Mesodermal cell (in vitro differentiated cells): ENCODE results near the gene MAP1LC3A.
A peak's percentile ranks its signal among the peaks of the same experiment; 100 is the strongest.
"Not testable (repeated sequence)": the region's sequence is repeated elsewhere in the genome, so short reads cannot be mapped to it uniquely, and the experiment has no call there.

ENCODE experiments used
- H3K27ac ChIP-seq: 2 replicates; pipeline ENCODE4 v1.7.0; 2013; ENCODE audit warnings: mild to moderate bottlenecking, low read depth, low read length, moderate library complexity; ENCODE audit not compliant: severe bottlenecking
- H3K36me3 ChIP-seq: 2 replicates; pipeline ENCODE4 v1.7.1; 2013; ENCODE audit warnings: mild to moderate bottlenecking, low read length, moderate library complexity; ENCODE audit not compliant: control insufficient read depth, insufficient read depth
- H3K4me1 ChIP-seq: one replicate; pipeline ENCODE4 v1.7.1; 2013; ENCODE audit warnings: mild to moderate bottlenecking, low read length; ENCODE audit not compliant: insufficient read depth, control insufficient read depth, poor library complexity, severe bottlenecking
- H3K4me3 ChIP-seq: 2 replicates; pipeline ENCODE4 v1.7.0; 2013; ENCODE audit warnings: low read length, control low read depth, mild to moderate bottlenecking; ENCODE audit not compliant: insufficient read depth, poor library complexity, severe bottlenecking; ENCODE audit errors: extremely low read depth
- H3K9me3 ChIP-seq: 2 replicates; pipeline ENCODE4 v1.7.1; 2013; ENCODE audit warnings: mild to moderate bottlenecking, low read length, moderate library complexity; ENCODE audit not compliant: control insufficient read depth
- WGBS, 2 experiments: methylation state at CpG; one replicate each; pipeline ENCODE4 v1.1.5; 2013; ENCODE audit warnings: missing lambda C conversion rate in 2 of 2; ENCODE audit not compliant: insufficient coverage in 2 of 2; 5-methylcytosine and 5-hydroxymethylcytosine counted together

The MAP1LC3A gene

GRCh38 chr20:34517114-34517505 lies 41.4 kb upstream of the MAP1LC3A start:
- H3K36me3 ChIP-seq: peaks cover 50% of the 10 kb centered on the region
- peaks cover 7% of the 10 kb centered on the region for H3K4me1 ChIP-seq
- H3K4me3 ChIP-seq: peak overlapping the region; percentile 84
- H3K9me3 ChIP-seq: no peaks in the 10 kb centered on the region
- no peak overlapping the region for H3K27ac ChIP-seq
- WGBS, 2 experiments: no CpG with 5 or more reads among the region's 3 CpGs

- H3K36me3 ChIP-seq: peaks cover 50% of the 10 kb centered on the region
- H3K4me3 ChIP-seq, H3K27ac ChIP-seq, H3K9me3 ChIP-seq: not testable (repeated sequence)
- peaks cover 16% of the 10 kb centered on the region for H3K4me1 ChIP-seq
- 87 to 95% methylated on average over 4 to 6 of the region's 7 CpGs for WGBS, 2 experiments
Measured at GRCh38 chr20:34518863-34519262, 39.7 kb upstream of the MAP1LC3A start.

- Histone ChIP-seq H3K4me1 (peaks cover 21% of the 10 kb centered on the region), H3K36me3 (peaks cover 50% of the 10 kb centered on the region)
- H3K27ac ChIP-seq, H3K9me3 ChIP-seq, H3K4me3 ChIP-seq: not testable (repeated sequence)
- WGBS, 2 experiments: 90 to 100% methylated on average over 8 of the region's 10 CpGs
Measured at GRCh38 chr20:34519841-34520240, 38.7 kb upstream of the MAP1LC3A start.

- no peaks in the 10 kb centered on the region for H3K9me3 ChIP-seq
- no peak overlapping the region for H3K4me3 ChIP-seq
- H3K4me1 ChIP-seq: peaks cover 44% of the 10 kb centered on the region
- H3K36me3 ChIP-seq: peaks cover 64% of the 10 kb centered on the region
- WGBS, 2 experiments: 63 to 66% methylated on average over 12 to 14 of the region's 17 CpGs
- H3K27ac ChIP-seq: peak overlapping the region; percentile 43
Measured at GRCh38 chr20:34522969-34523871, 35.3 kb upstream of the MAP1LC3A start.

GRCh38 chr20:34524426-34524825 lies 34.1 kb upstream of the MAP1LC3A start:
- Histone ChIP-seq H3K9me3 (no peaks in the 10 kb centered on the region), H3K4me3 (no peak overlapping the region), H3K4me1 (peaks cover 46% of the 10 kb centered on the region), H3K27ac (no peak overlapping the region), H3K36me3 (peaks cover 64% of the 10 kb centered on the region)
- 90 to 98% methylated on average over 10 to 11 of the region's 11 CpGs for WGBS, 2 experiments

GRCh38 chr20:34525342-34525708 lies 33.2 kb upstream of the MAP1LC3A start:
- H3K27ac ChIP-seq: peak overlapping the region; percentile 80
- WGBS, 2 experiments: 95 to 97% methylated on average over 6 to 7 of the region's 7 CpGs

GRCh38 chr20:34525709-34526416 lies 32.7 kb upstream of the MAP1LC3A start:
- peaks cover 46% of the 10 kb centered on the region for H3K4me1 ChIP-seq
- no peaks in the 10 kb centered on the region for H3K9me3 ChIP-seq
- no peak overlapping the region for H3K4me3 ChIP-seq
- H3K27ac ChIP-seq: peak overlapping the region; percentile 80
- 80 to 91% methylated on average over 9 to 14 of the region's 14 CpGs for WGBS, 2 experiments
- H3K36me3 ChIP-seq: peaks cover 71% of the 10 kb centered on the region

More at GRCh38 chr20:34525342-34525708, 33.2 kb upstream of the MAP1LC3A start:
- Histone ChIP-seq H3K4me3 (no peak overlapping the region), H3K9me3 (no peaks in the 10 kb centered on the region), H3K4me1 (peaks cover 46% of the 10 kb centered on the region), H3K36me3 (peaks cover 68% of the 10 kb centered on the region)

- 100% methylated on average over 1 to 2 of the region's 5 CpGs for WGBS, 2 experiments
Measured at GRCh38 chr20:34526466-34526865, 32.1 kb upstream of the MAP1LC3A start.

GRCh38 chr20:34527016-34527415 lies 31.5 kb upstream of the MAP1LC3A start:
- 88 to 95% methylated on average over 8 to 9 of the region's 10 CpGs for whole genome bisulfite sequencing, 2 experiments
- Histone ChIP-seq H3K9me3 (no peaks in the 10 kb centered on the region), H3K4me3 (no peak overlapping the region), H3K36me3 (peaks cover 71% of the 10 kb centered on the region), H3K4me1 (peaks cover 46% of the 10 kb centered on the region), H3K27ac (no peak overlapping the region)

More at GRCh38 chr20:34526466-34526865, 32.1 kb upstream of the MAP1LC3A start:
- Histone ChIP-seq H3K9me3 (no peaks in the 10 kb centered on the region), H3K36me3 (peaks cover 71% of the 10 kb centered on the region), H3K4me3 (no peak overlapping the region), H3K27ac (peak overlapping the region; percentile 80), H3K4me1 (peaks cover 46% of the 10 kb centered on the region)

GRCh38 chr20:34528921-34529297 lies 29.6 kb upstream of the MAP1LC3A start:
- Histone ChIP-seq H3K4me1 (peaks cover 37% of the 10 kb centered on the region), H3K27ac (no peak overlapping the region), H3K4me3 (no peak overlapping the region), H3K9me3 (no peaks in the 10 kb centered on the region), H3K36me3 (peaks cover 74% of the 10 kb centered on the region)
- 100% methylated on average over 5 of the region's 5 CpGs for WGBS, 2 experiments
